Stimulated activated CD4-positive, alpha-beta T cell treated with anti-CD3 and anti-CD28 coated beads, Interleukin-12 subunit alpha, Interleukin-12 subunit beta, amount 100 ng/mL, for 24 hours (primary cell): ENCODE measurements around the gene GCN1.
A peak's percentile ranks its signal among the peaks of the same experiment; 100 is the strongest.
"Not testable (repeated sequence)": the region's sequence is repeated elsewhere in the genome, so short reads cannot be mapped to it uniquely, and the experiment has no call there.

Experiments used
- DNase-seq, 2 experiments: peaks; one replicate each; pipeline ENCODE4 v3.0.0-alpha.2; 2020; ENCODE audit warnings: low read depth in 2 of 2

GCN1 gene

GRCh38 chr12:120214626-120215356, 20.3 kb upstream of the GCN1 start:
- no peak for DNase-seq

- DNase-seq: no peak
Observed at GRCh38 chr12:120213758-120214157, 19.2 kb upstream of the GCN1 start.

GRCh38 chr12:120213182-120213581, 18.7 kb upstream of the GCN1 start:
- not testable (repeated sequence) for DNase-seq

GRCh38 chr12:120212301-120212700, 17.8 kb upstream of the GCN1 start:
- DNase-seq: no peak

- DNase-seq: no peak
Observed at GRCh38 chr12:120211904-120212283, 17.4 kb upstream of the GCN1 start.

- no peak for DNase-seq
Observed at GRCh38 chr12:120211243-120211903, 16.9 kb upstream of the GCN1 start.

GRCh38 chr12:120209851-120210250, 15.3 kb upstream of the GCN1 start:
- DNase-seq: no peak

- no peak for DNase-seq
Observed at GRCh38 chr12:120207227-120207626, 12.7 kb upstream of the GCN1 start.

GRCh38 chr12:120206781-120207180, 12.3 kb upstream of the GCN1 start:
- not testable (repeated sequence) for DNase-seq

- no peak for DNase-seq
Observed at GRCh38 chr12:120206228-120206627, 11.7 kb upstream of the GCN1 start.

- DNase-seq: no peak
Observed at GRCh38 chr12:120204171-120204570, 9.7 kb upstream of the GCN1 start.

GRCh38 chr12:120200364-120200800, 5.9 kb upstream of the GCN1 start:
- no peak for DNase-seq

GRCh38 chr12:120199595-120200306, 5.2 kb upstream of the GCN1 start:
- DNase-seq: peak in 1 of 2 experiments; percentile 28

- no peak for DNase-seq
Observed at GRCh38 chr12:120199025-120199424, 4.5 kb upstream of the GCN1 start.

GRCh38 chr12:120197542-120197887, 3.0 kb upstream of the GCN1 start:
- no peak for DNase-seq

- not testable (repeated sequence) for DNase-seq
Observed at GRCh38 chr12:120196817-120197541, 2.5 kb upstream of the GCN1 start.

- no peak for DNase-seq
Observed at GRCh38 chr12:120196363-120196762, 1.8 kb upstream of the GCN1 start.

GRCh38 chr12:120194226-120194533, 335 bp downstream of the GCN1 start:
- DNase-seq: no peak

- DNase-seq: not testable (repeated sequence)
Observed at GRCh38 chr12:120193286-120193685, 1.2 kb downstream of the GCN1 start.

- no peak for DNase-seq
Observed at GRCh38 chr12:120190985-120191480, 3.5 kb downstream of the GCN1 start.

- no peak for DNase-seq
Observed at GRCh38 chr12:120190386-120190785, 4.1 kb downstream of the GCN1 start.

- no peak for DNase-seq
Observed at GRCh38 chr12:120186654-120187053, 7.9 kb downstream of the GCN1 start.
